ENCODE measurements around the gene MBD5.

- TF ChIP-seq EZH2phosphoT487 (IDR thresholded peaks at IDR 0.05; ENCODE audit: borderline replicate concordance, low read length): no peak
- no peak for TF ChIP-seq EZH2 (IDR thresholded peaks at IDR 0.05; ENCODE audit: low read length, unreplicated experiment)
Measured at GRCh38 chr2:148495586-148495985, 474.7 kb downstream of the MBD5 start.
